Thyroid gland (tissue), 4 donors: ENCODE data around the gene C11orf98.

Source experiments
- POLR2A ChIP-seq, 2 donors: fragments of 450-650 bp; IDR thresholded peaks; one replicate each; pipeline ENCODE4 v1.6.1; 2017; ENCODE audit warnings: antibody characterized with exemption in 2 of 2, mild to moderate bottlenecking in 2 of 2, moderate library complexity in 1 of 2
- TF ChIP-seq, protein P1 (sequence below), 6 experiments: fragments of 200-600 bp in 3 of 6; fragments of 450-650 bp in 3 of 6; sonication (generic) in 3 of 6; IDR thresholded peaks; one replicate each; pipeline ENCODE4 v1.5.1; 2016 to 2019; ENCODE audit warnings: antibody characterized with exemption in 6 of 6, mild to moderate bottlenecking in 2 of 6, inconsistent platforms in 1 of 6, moderate library complexity in 1 of 6

DNA sequence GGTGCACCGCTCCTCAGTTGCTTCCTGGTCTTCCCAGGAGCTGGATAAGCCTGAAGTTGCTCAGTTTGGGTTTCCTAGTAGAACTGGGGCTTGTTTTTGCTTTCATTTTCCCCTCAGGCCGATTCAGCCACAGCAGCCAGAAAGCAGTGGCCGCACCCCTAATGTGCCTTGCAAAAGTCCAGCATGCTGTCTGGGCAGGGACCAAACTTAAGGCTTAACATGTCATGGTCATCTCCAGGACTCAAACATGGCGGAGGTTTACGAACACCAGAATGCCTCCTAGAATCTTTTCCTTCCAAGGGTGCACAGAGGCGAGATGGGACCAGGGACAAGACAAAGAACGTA lies 45.0 kb upstream of the C11orf98 start:
- TF ChIP-seq POLR2A (IDR thresholded peaks at IDR 0.05) = no peak
- TF ChIP-seq, protein P1, sequence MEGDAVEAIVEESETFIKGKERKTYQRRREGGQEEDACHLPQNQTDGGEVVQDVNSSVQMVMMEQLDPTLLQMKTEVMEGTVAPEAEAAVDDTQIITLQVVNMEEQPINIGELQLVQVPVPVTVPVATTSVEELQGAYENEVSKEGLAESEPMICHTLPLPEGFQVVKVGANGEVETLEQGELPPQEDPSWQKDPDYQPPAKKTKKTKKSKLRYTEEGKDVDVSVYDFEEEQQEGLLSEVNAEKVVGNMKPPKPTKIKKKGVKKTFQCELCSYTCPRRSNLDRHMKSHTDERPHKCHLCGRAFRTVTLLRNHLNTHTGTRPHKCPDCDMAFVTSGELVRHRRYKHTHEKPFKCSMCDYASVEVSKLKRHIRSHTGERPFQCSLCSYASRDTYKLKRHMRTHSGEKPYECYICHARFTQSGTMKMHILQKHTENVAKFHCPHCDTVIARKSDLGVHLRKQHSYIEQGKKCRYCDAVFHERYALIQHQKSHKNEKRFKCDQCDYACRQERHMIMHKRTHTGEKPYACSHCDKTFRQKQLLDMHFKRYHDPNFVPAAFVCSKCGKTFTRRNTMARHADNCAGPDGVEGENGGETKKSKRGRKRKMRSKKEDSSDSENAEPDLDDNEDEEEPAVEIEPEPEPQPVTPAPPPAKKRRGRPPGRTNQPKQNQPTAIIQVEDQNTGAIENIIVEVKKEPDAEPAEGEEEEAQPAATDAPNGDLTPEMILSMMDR (IDR thresholded peaks at IDR 0.05) = no peak
